HG03565 (cell line): ENCODE measurements around the gene NUBPL.
"Not testable (repeated sequence)": the region's sequence is repeated elsewhere in the genome, so short reads cannot be mapped to it uniquely, and the experiment has no call there.

Experiments
- ATAC-seq: cut with Tn5 transposase; IDR thresholded peaks from one replicate; pipeline ENCODE4 v1.9.1; 2021; ENCODE audit warnings: mild to moderate bottlenecking, moderate library complexity; ENCODE audit not compliant: unreplicated experiment

Gene NUBPL

DNA sequence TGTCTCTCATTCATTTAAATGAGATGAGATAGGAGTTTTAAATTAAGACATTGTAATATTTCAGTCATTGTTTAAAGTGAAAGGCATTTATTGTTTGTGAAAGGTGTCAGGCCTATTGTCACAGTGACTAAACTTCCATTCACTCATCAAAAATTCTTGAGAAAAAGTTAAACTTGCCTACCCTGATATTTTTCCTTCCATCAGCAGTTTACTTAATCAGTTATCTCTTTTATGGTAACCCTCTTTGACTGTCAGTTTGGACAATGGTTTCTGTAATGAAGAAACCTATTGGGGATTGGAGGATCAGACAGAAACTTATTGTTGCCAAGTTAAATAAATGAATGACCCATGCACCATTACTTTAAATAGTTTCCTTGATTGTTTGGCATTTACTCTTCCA, 241.6 kb downstream of the NUBPL start:
- no peak for ATAC-seq

DNA sequence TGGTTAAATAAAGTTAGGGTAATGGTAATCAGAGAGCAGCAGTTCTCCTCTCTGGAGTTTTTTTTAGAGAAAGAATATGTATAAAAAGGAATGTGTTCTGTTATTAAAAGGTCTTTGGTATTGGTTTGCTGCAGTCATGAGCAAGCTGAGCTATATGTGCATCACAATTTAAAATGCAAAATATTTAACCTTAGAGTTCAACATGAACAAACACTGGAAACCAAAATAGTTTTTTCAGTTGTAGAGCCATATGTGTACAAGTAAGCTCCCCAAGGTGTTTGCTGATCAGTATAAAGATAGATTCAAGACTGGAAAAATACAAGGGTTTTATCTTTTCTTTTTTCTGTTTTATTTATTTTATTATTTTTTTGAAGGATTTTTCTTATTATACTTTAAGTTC, 245.0 kb downstream of the NUBPL start:
- ATAC-seq: no peak

DNA sequence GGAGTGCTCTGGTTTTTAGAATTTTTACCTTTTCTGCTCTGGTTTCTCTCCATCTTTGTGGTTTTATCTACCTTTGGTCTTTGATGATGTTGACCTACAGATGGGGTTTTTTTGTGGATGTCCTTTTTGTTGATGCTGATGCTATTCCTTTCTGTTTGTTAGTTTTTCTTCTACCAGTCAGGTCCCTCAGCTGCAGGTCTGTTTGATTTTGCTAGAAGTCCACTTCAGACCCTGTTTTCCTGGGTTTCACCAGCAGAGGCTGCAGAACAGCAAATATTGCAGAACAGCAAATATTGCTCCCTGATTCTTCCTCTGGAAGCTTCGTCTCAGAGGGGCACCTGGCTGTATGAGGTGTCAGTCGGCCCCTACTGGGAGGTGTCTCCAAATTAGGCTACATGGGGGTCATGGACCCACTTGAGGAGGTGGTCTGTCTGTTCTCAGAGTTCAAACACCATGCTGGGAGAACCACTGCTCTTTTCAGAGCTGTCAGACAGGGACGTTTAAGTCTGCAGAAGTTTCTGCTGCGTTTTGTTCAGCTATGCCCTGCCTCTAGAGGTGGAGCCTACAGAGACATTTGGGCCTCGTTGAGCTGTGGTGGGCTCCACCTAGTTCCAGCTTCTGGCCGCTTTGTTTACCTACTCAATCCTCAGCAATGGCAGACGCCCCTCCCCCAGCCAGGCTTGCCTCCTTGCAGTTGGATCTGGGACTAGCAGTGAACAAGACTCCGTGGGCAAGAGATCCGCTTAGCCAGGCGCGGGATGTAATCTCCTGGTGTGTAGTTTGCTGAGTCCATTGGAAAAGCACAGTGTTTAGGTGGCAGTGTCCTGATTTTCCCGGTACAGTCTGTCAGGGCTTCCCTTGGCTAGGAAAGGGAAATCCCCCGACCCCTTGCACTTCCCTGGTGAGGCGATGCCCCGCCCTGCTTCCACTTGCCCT, 250.8 kb downstream of the NUBPL start:
- ATAC-seq: not testable (repeated sequence)

GRCh38 chr14:31813724-31814490, 252.7 kb downstream of the NUBPL start:
- ATAC-seq: not testable (repeated sequence)

DNA sequence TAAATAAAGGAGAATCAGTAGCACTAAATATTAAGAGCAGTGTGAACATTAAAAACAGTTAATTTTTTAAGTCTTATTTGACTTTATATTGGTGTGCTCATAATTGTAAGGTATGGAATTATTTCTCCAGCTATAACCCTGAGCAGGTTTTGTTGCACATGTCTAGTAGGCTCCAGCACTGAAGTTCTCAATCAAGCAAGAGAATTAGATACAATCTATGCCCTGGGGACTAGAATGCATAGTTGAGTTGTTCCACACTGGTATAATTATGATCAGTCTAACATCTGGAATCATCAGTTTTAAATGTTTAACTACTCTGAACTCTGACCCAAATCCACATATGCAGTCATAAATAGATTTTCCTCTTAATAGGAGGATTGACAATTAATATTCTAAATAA, 258.1 kb downstream of the NUBPL start:
- ATAC-seq: no peak

DNA sequence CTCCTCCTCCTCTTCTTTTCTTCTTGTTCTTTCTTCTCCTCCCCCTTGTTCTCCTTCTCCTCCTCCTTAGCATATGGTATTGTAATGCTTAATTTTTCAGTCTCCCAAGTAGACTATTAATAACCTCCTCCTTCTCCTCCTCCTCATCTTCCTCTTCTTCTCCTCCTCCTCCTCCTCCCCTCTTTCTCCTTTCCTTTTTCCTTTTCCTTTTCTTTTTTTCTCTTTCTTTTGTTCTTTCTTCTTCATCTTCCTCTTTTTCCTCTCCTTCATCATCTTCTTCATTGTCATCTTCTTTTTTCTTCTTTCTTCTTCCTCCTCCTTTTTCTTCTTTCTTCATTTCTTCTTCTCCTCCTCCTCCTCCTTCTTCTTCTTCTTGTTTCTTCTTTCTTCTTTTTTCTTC, 264.3 kb downstream of the NUBPL start:
- no peak for ATAC-seq

DNA sequence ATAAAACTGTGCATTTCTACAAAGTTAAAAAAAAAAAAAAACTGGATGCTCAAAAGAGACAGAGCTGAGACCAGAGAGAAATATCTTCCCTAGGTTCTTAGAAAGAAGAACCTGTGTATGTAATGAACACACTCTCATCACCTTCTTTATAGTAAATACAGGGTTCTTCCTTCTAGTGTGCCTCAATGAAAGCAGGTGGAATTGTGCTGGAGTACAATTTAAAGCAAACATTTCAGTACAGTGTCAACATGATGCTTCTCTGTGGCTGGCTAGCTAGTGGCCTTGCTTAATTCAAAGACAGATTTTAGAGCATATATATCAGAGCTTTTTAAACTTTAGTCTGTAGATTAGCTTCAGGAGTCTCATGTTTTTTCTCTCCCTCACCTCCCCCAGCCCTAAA, 266.1 kb downstream of the NUBPL start:
- ATAC-seq: no peak

DNA sequence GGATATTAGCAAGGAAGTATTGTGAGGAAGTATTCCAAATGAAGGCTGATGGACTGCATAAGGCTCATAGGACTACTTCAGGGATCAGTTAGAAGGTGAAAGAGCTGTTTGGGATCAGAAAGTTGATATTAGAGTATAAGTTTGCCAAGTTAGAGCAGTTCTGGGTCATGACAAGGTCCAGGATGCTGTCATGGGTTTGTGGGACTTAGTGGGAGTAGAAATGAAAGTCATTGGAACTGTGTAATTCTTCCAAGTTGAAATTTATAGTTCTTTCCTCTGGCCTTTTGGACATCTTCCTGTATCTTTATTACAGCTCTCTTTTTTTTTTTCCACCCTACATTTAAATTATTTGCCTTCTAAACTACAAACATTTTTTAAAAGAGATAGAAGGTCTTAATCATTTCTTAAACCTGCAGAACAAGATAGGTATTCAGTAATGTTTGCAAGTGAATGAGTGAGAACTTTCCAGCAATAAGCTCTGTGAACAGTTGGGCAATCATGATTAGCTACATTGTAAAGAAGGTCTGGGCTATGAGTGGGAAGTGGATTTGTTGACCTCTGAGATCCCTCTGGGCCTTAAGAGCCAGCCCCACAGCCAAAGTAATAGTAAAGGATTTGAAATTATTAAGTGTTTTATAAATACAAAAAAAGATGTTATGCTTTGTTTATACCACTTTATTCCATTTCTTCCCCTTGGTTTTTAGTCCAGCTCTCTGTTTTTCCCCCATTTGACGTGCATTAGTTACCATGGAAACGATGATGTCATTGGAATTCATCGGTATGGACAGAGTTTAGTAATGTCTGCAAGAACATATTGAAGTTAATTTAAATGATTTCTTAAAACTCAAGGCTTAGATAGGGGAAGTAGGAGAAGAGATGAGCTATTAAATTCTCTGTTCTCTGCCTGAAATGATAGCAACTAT, 268.0 kb downstream of the NUBPL start:
- ATAC-seq: no peak

GRCh38 chr14:31834616-31835015, 273.4 kb downstream of the NUBPL start:
- no peak for ATAC-seq

DNA sequence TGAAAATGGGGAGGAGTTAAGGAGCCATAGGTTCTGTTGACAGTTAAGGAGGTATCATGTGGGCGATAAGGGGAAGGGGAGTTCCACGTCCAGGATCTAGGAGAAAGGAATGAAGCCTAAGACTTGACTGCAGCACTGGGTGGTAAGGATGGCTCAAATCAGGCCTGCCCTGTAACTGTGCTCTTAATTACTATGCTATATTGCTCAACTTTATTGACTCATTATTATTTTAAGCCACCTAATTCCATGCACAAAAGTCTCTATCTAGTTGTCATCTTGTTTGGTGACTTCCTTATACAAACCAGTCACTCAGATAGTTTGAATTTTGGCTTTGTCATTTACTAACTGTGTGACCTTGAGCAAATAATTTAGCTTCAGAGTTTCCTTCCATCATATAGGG, 273.8 kb downstream of the NUBPL start:
- no peak for ATAC-seq

- no peak for ATAC-seq
These were observed 275.8 kb downstream of the NUBPL start for GRCh38 chr14:31837031-31837430.

DNA sequence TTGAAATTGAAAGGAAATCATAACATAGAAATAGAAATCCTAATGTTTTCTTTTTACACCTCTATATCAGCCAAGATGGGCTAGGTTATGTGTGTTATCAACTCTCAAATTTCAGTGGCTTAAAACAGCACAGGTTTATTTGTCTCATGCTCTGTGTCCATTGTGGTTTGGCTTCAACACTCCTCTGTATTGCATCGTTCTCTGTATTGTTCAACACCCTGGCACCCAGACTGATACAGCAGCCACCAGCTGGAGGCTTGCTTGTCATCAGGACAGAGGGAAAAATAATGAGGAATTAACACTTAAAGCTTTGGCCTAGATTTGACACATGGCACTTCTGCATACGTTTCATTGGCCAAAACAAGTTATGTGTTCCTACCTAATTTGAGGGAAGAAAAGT, 281.7 kb downstream of the NUBPL start:
- ATAC-seq: no peak

DNA sequence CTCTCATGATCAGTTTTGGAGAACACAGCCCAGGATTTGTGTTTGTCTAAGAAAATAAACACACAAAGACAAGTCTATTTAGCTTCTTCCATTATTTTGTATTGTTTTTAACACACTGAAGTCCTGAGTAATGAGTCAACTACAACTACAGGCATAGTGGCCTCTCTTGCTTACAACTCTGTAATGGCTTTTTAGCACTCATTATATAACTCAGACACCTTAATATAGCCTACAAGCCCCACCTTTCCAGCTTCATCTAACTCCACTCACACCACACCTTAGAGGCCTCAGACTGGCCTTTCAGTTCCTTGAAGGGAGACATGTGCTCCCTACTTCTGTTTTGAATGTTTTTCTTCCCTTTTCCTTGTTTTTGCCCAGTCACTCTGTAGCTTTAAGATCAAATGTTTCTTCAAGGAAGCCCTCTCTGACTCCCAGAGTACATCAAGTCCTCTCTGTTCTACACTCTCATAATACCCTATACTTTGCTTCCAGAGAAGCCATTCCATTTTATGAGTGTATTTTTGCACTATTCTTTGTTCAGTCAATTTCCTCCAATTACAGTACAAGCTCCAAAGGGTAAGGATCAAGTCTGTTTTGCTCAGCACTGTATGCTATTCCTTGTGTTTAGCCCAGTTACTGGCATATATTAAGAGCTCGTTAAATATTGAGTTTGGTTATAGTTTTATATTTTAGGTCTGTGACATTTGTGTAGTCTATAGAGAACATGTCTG, 282.3 kb downstream of the NUBPL start:
- no peak for ATAC-seq

- no peak for ATAC-seq
These were observed 293.4 kb downstream of the NUBPL start for GRCh38 chr14:31854508-31855075.

GRCh38 chr14:31855262-31855661, 294.1 kb downstream of the NUBPL start:
- ATAC-seq: no peak

DNA sequence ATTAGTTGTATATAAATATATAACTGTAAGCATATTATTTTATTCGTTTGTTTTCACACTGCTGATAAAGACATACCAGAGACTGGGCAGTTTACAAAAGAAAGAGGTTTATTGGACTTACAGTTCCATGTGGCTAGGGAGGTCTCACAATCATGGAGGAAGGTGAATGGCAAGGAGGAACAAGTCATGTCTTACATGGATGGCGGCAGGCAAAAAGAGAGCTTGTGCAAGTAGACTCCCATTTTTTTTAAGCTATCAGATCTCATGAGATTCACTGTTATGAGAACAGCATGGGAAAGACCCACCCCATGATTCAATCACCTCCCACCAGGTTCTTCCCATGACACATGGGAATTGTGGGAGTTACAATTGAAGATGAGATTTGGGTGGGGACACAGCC, 294.8 kb downstream of the NUBPL start:
- not testable (repeated sequence) for ATAC-seq

DNA sequence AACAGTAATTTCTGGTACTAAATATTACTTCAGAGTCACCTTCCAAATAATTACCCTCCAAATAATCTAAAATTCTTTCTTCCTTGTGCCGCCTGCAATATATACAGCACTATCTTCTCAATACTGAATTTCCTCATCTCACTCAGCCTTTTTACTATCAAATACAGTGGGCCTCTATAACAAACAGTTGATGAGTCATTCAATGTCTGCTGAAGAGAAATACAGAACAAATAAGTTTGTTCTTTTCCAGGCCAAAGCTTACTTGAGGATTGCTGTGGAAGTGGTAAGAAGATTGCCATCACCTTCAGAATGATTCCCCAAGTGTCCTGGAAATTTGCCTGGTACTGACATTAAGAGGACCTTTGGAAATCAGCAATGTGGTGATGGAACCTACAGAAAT, 297.7 kb downstream of the NUBPL start:
- no peak for ATAC-seq

DNA sequence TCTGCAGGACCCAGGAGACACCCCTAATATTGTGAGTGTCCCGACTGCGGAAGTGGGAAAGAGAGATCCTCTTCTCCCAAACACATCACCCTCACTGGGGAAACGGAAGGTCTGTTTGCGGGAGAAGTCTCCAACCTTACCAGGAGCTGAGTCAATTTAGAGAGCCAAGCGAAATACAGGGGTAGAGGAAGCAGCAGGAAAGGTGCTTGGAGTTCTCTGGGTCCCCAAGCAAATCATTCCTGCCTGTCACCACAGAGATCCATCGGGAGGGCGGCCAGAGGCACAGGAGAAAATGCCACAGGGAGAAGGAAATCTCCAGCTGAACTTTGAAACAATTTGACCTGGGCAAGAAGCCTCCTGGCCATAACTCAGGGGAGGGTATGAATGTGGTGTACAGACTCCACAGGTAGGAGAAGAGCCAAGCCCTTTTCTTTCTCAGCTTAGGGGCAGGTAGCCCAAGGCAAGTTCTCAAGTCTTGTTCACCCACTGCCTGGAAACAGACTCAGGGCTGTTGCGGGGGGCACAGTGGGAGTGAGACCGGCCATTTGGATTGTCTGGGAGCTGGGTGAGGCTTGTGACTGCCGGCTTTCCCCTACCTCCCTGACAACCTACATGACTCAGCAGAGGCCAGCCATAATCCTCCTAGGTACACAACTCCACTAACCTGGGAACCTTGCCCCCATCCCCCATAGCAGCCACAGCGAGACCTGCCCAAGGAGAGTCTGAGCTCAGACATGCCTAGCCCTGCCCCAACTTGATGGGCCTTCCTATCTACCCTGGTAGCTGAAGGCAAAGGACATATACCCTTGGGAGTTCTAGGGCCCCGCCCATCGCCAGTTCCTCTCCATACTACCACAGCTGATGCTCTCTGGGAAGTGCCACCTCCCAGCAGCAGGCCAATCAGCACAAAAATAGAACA, 304.0 kb downstream of the NUBPL start:
- no peak for ATAC-seq

- no peak for ATAC-seq
These were observed 306.4 kb downstream of the NUBPL start for GRCh38 chr14:31867570-31867969.
